Loucy (cell line): ENCODE results near the gene MLST8.

Experiments
- H2AFZ ChIP-seq: fragments of 200-600 bp; sonication (generic); 2 replicates; pipeline ENCODE4 v1.6.0; 2016; ENCODE audit warnings: antibody characterized with exemption, mild to moderate bottlenecking, low read length, moderate library complexity
- H3F3A ChIP-seq: fragments of 200-600 bp; 2 replicates; pipeline ENCODE4 v1.6.0; 2016; ENCODE audit warnings: antibody characterized with exemption, low read depth, mild to moderate bottlenecking
- H3K27me3 ChIP-seq: fragments of 200-600 bp; sonication (generic); 2 replicates; pipeline ENCODE4 v1.6.1; 2014; ENCODE audit warnings: low read length, mild to moderate bottlenecking; ENCODE audit not compliant: insufficient read depth, poor library complexity, severe bottlenecking
- H3K36me3 ChIP-seq: fragments of 200-600 bp; sonication (generic); 2 replicates; pipeline ENCODE4 v1.6.1; 2016; ENCODE audit warnings: low read length; ENCODE audit not compliant: insufficient read depth
- H3K4me1 ChIP-seq: fragments of 200-600 bp; sonication (generic); 2 replicates; pipeline ENCODE4 v1.5.1; 2014; ENCODE audit warnings: low read length, mild to moderate bottlenecking; ENCODE audit not compliant: insufficient read depth, poor library complexity, severe bottlenecking
- H3K4me2 ChIP-seq: fragments of 200-600 bp; sonication (generic); 2 replicates; pipeline ENCODE4 v1.6.0; 2014; ENCODE audit warnings: antibody characterized with exemption, low read length, low read depth, mild to moderate bottlenecking; ENCODE audit not compliant: poor library complexity, severe bottlenecking
- H3K4me3 ChIP-seq: fragments of 200-600 bp; sonication (generic); 2 replicates; pipeline ENCODE4 v1.5.1; 2014; ENCODE audit warnings: low read length, mild to moderate bottlenecking, mixed read lengths; ENCODE audit not compliant: poor library complexity, severe bottlenecking
- H3K79me2 ChIP-seq: fragments of 200-600 bp; sonication (generic); 2 replicates; pipeline ENCODE4 v1.6.1; 2014; ENCODE audit warnings: low read length; ENCODE audit not compliant: insufficient read depth
- H3K9ac ChIP-seq: fragments of 200-600 bp; sonication (generic); 2 replicates; pipeline ENCODE4 v1.6.0; 2014; ENCODE audit warnings: mild to moderate bottlenecking, low read depth, low read length, moderate library complexity; ENCODE audit not compliant: poor library complexity, severe bottlenecking
- H3K9me2 ChIP-seq: fragments of 200-600 bp; sonication (generic); replicated peaks from 2 replicates; pipeline ENCODE4 v1.6.1; 2016; ENCODE audit warnings: low read depth, low read length, mixed read lengths
- H3K9me3 ChIP-seq: fragments of 200-600 bp; sonication (generic); 2 replicates; pipeline ENCODE4 v1.6.1; 2014; ENCODE audit warnings: mild to moderate bottlenecking, antibody characterized with exemption, low read length, low read depth; ENCODE audit not compliant: insufficient read depth
- H4K20me1 ChIP-seq: fragments of 200-600 bp; sonication (generic); 2 replicates; pipeline ENCODE4 v1.6.0; 2014; ENCODE audit warnings: antibody characterized with exemption, low read length, mild to moderate bottlenecking; ENCODE audit not compliant: insufficient read depth, poor library complexity, severe bottlenecking
- CTCF ChIP-seq: fragments of 200-600 bp; sonication (generic); conservative IDR thresholded peaks from 2 replicates; pipeline ENCODE4 v1.5.1; 2014; ENCODE audit warnings: mild to moderate bottlenecking, antibody characterized with exemption, low read length
- EZH2phosphoT487 ChIP-seq: fragments of 200-600 bp; IDR thresholded peaks from 2 replicates; pipeline ENCODE4 v1.6.1; 2018; ENCODE audit warnings: antibody characterized with exemption, mild to moderate bottlenecking, moderate library complexity, borderline replicate concordance

The MLST8 gene

GRCh38 chr16:2242598-2242997 lies 37.3 kb downstream of the MLST8 start:
- Histone ChIP-seq H3K4me1 (no peaks in the 10 kb centered on the region), H3K9me2 (no peaks in the 10 kb centered on the region), H2AFZ (no peak overlapping the region), H3K9me3 (no peaks in the 10 kb centered on the region), H3K9ac (no peak overlapping the region), H4K20me1 (no peaks in the 10 kb centered on the region), H3K4me2 (no peak overlapping the region), H3K79me2 (no peaks in the 10 kb centered on the region), H3K27me3 (no peaks in the 10 kb centered on the region), H3K36me3 (no peaks in the 10 kb centered on the region), H3F3A (no peaks in the 10 kb centered on the region), H3K4me3 (no peak overlapping the region)
- no peak for TF ChIP-seq CTCF
- no peak for TF ChIP-seq EZH2phosphoT487

GRCh38 chr16:2243031-2243528 lies 37.8 kb downstream of the MLST8 start:
- Histone ChIP-seq H4K20me1 (no peaks in the 10 kb centered on the region), H3K4me3 (no peak overlapping the region), H3K9me3 (no peaks in the 10 kb centered on the region), H3K9ac (no peak overlapping the region), H3K4me2 (no peak overlapping the region), H2AFZ (no peak overlapping the region), H3K9me2 (no peaks in the 10 kb centered on the region), H3K4me1 (no peaks in the 10 kb centered on the region), H3K36me3 (no peaks in the 10 kb centered on the region), H3K79me2 (no peaks in the 10 kb centered on the region), H3F3A (no peaks in the 10 kb centered on the region), H3K27me3 (no peaks in the 10 kb centered on the region)
- TF ChIP-seq EZH2phosphoT487 (no peak), CTCF (no peak)

- TF ChIP-seq EZH2phosphoT487 = no peak
- no peak for TF ChIP-seq CTCF
- Histone ChIP-seq H3K4me1 (no peaks in the 10 kb centered on the region), H4K20me1 (no peaks in the 10 kb centered on the region), H3K9me2 (no peaks in the 10 kb centered on the region), H3K4me2 (no peak overlapping the region), H3K9me3 (no peaks in the 10 kb centered on the region), H3F3A (no peaks in the 10 kb centered on the region), H3K4me3 (no peak overlapping the region), H3K79me2 (no peaks in the 10 kb centered on the region), H3K27me3 (no peaks in the 10 kb centered on the region), H2AFZ (no peak overlapping the region), H3K36me3 (no peaks in the 10 kb centered on the region), H3K9ac (no peak overlapping the region)
Measured at GRCh38 chr16:2243781-2244180, 38.5 kb downstream of the MLST8 start.
